GM21737 (cell line): ENCODE results near the gene PFKL.
"Not testable (repeated sequence)": the region's sequence is repeated elsewhere in the genome, so short reads cannot be mapped to it uniquely, and the experiment has no call there.

Experiments used
- ATAC-seq: cut with Tn5 transposase; IDR thresholded peaks from one replicate; pipeline ENCODE4 v1.9.1; 2021; ENCODE audit warnings: mild to moderate bottlenecking, moderate library complexity; ENCODE audit not compliant: unreplicated experiment

Gene PFKL

GRCh38 chr21:44337941-44338895, 38.4 kb downstream of the PFKL start:
- ATAC-seq: no peak

GRCh38 chr21:44338971-44339910, 39.4 kb downstream of the PFKL start, which contains the start of gene CFAP410:
Gene CFAP410 (minus strand): TSS chr21:44339390. CDS start chr21:44339194, 196 bp downstream.
- ATAC-seq: peak; percentile 77

GRCh38 chr21:44341726-44342458, 42.0 kb downstream of the PFKL start:
- not testable (repeated sequence) for ATAC-seq

- ATAC-seq: not testable (repeated sequence)
Observed at GRCh38 chr21:44342981-44343380, 43.1 kb downstream of the PFKL start.

GRCh38 chr21:44344541-44345183, 44.8 kb downstream of the PFKL start:
- no peak for ATAC-seq

- ATAC-seq: no peak
Observed at GRCh38 chr21:44345495-44345894, 45.6 kb downstream of the PFKL start.

GRCh38 chr21:44347911-44348451, 48.1 kb downstream of the PFKL start:
- no peak for ATAC-seq

GRCh38 chr21:44348861-44349260, 49.0 kb downstream of the PFKL start:
- no peak for ATAC-seq

- no peak for ATAC-seq
Observed at GRCh38 chr21:44349416-44349846, 49.6 kb downstream of the PFKL start.

GRCh38 chr21:44349847-44350772, 50.3 kb downstream of the PFKL start:
- ATAC-seq: no peak

GRCh38 chr21:44350773-44351481, 51.1 kb downstream of the PFKL start:
- ATAC-seq: no peak

GRCh38 chr21:44351535-44352252, 51.8 kb downstream of the PFKL start:
- ATAC-seq: no peak

GRCh38 chr21:44352253-44352860, 52.5 kb downstream of the PFKL start:
- ATAC-seq: no peak

GRCh38 chr21:44353191-44353970, 53.5 kb downstream of the PFKL start, which contains the start of gene TRPM2:
Gene TRPM2 (plus strand): TSS chr21:44353621. CDS start chr21:44353701, 80 bp downstream.
- ATAC-seq: peak; percentile 49

- no peak for ATAC-seq
Observed at GRCh38 chr21:44354001-44354405, 54.1 kb downstream of the PFKL start.
